Tibial artery (tissue), 4 donors: ENCODE results near the gene ST3GAL4.
A peak's percentile ranks its signal among the peaks of the same experiment; 100 is the strongest.
"Not testable (repeated sequence)": the region's sequence is repeated elsewhere in the genome, so short reads cannot be mapped to it uniquely, and the experiment has no call there.

ENCODE experiments used
- DNase-seq, 2 donors: peaks; one replicate each; pipeline ENCODE4 v3.0.0-alpha.2; 2019
- H3K27ac ChIP-seq, 2 donors: fragments of 200-600 bp; sonication (generic) in 1 of 2; 1 replicate in 1 of 2; 2 replicates in 1 of 2; pipeline ENCODE4 v1.5.1; 2018 to 2019; ENCODE audit warnings: mild to moderate bottlenecking in 1 of 2
- H3K27me3 ChIP-seq, 2 donors: fragments of 200-600 bp; sonication (generic) in 1 of 2; one replicate each; pipeline versions ENCODE4 v1.5.1 to v1.6.0; 2016 to 2019
- H3K36me3 ChIP-seq, 3 donors: fragments of 200-600 bp; sonication (generic) in 2 of 3; one replicate each; pipeline ENCODE4 v1.5.1; 2016 to 2019; ENCODE audit warnings: mild to moderate bottlenecking in 2 of 3
- H3K4me1 ChIP-seq, 4 donors: fragments of 200-600 bp; sonication (generic) in 2 of 4; 1 replicate in 3 of 4; 2 replicates in 1 of 4; pipeline ENCODE4 v1.5.1; 2016 to 2019
- H3K4me3 ChIP-seq, 2 donors: fragments of 200-600 bp; sonication (generic) in 1 of 2; 1 replicate in 1 of 2; 2 replicates in 1 of 2; pipeline ENCODE4 v1.5.1; 2018 to 2019; ENCODE audit warnings: mild to moderate bottlenecking in 2 of 2
- H3K9me3 ChIP-seq, 3 donors: fragments of 200-600 bp; sonication (generic) in 1 of 3; one replicate each; pipeline ENCODE4 v1.5.1; 2016 to 2019
- CTCF ChIP-seq, 2 experiments: fragments of 200-600 bp in 1 of 2; fragments of 450-650 bp in 1 of 2; IDR thresholded peaks; one replicate each; pipeline ENCODE4 v1.5.1; 2017 to 2019; ENCODE audit warnings: antibody characterized with exemption in 2 of 2, mild to moderate bottlenecking in 1 of 2, moderate library complexity in 1 of 2
- intact Hi-C: fragments of 100-400 bp; cut with DNase I; formaldehyde crosslinking; loops from one replicate; pipeline ENCODE4 v1.15.0; 2023; ENCODE audit warnings: low total_unique reads

Gene ST3GAL4

DNA sequence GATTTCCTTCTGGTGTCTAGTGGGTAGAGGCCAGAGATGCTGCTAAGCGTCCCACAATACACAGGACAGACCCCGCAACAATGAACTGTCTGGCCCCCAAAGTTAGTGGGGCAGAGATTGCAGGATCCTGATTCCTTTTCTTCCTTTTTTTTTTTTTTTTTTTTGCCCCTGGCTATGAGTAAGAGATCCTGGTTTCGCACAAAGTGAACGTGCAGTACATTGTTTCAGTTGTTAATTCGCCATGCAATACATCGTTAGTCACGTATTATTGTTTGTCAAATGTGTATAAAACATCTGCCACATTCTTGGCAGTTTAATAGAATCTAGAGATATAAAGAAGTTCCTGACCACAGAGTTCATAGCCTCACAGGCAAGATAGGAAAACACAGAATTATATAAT is 20.2 kb downstream of the ST3GAL4 start:
- no peak overlapping the region for H3K4me3 ChIP-seq
- no peaks in the 10 kb centered on the region for H3K9me3 ChIP-seq
- no peaks in the 10 kb centered on the region for H3K36me3 ChIP-seq
- H3K27me3 ChIP-seq, result no peaks in the 10 kb centered on the region
- no peak for TF ChIP-seq CTCF (IDR thresholded peaks at IDR 0.05)
- no peak for DNase-seq
- intact Hi-C loops, result no loop called here
- peaks cover 0 to 6% (median 2%) of the 10 kb centered on the region in 4 donors for H3K4me1 ChIP-seq
- H3K27ac ChIP-seq, result no peak overlapping the region

- H3K4me1 ChIP-seq, result peaks cover 0 to 10% (median 0%) of the 10 kb centered on the region in 4 donors
- intact Hi-C loops, result no loop called here
- no peaks in the 10 kb centered on the region for H3K36me3 ChIP-seq
- H3K27me3 ChIP-seq, result no peaks in the 10 kb centered on the region
- no peaks in the 10 kb centered on the region for H3K9me3 ChIP-seq
- no peak overlapping the region for H3K27ac ChIP-seq
- DNase-seq, result no peak
- no peak overlapping the region for H3K4me3 ChIP-seq
- TF ChIP-seq CTCF (IDR thresholded peaks at IDR 0.05), result no peak
These were observed 23.3 kb downstream of the ST3GAL4 start for GRCh38 chr11:126378763-126379162.

DNA sequence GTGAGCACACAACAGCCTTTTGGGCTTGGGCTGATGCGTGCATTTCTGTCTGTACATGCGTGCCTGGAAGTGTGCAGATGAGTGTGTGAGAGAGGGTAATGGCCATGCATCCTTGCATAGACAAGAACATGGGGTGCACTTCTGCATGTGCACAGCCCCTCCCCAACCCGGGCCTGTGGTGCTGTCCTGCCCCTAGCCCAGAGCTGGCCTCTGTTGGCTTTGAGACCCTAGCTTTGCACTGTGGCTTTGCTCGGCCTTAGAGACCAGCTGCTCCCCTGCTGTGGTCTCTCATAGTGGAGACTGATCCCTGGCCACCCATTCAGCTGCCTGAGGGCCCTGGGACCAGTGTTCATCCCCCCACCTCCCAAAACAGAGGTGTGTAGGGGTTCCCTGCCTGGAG is 25.4 kb downstream of the ST3GAL4 start:
- intact Hi-C loops, result no loop called here
- Histone ChIP-seq H3K4me1 (peaks cover 0 to 13% (median 1%) of the 10 kb centered on the region in 4 donors), H3K9me3 (no peaks in the 10 kb centered on the region), H3K27me3 (no peaks in the 10 kb centered on the region), H3K27ac (no peak overlapping the region), H3K4me3 (no peak overlapping the region), H3K36me3 (no peaks in the 10 kb centered on the region)
- DNase-seq, result peak in 1 of 2 donors; percentile 39
- TF ChIP-seq CTCF (IDR thresholded peaks at IDR 0.05), result no peak

DNA sequence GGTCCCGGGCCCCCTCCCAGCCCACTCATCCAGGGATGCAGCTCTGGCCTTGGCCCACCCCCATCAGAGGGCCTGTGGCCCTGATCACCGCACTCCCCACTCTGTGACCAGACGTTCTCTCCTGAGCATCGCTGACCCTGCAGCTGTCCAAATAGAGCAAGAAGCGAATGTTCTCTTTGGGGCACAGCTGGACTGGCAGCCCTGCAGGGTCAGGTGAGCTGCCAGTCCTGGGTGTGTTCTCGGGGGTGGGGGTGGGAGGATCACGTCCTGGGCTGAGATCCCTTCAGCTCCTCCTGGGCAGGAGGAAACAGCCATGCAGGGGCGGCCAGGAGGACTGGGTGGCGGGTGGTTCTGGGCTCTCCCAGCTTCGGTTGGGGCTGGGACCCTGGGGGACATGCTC is 26.5 kb downstream of the ST3GAL4 start:
- H3K36me3 ChIP-seq, H3K27me3 ChIP-seq, H3K27ac ChIP-seq, H3K9me3 ChIP-seq, intact Hi-C loops, H3K4me3 ChIP-seq: not testable (repeated sequence)
- peak in 1 of 2 donors; percentile 12 for DNase-seq
- peaks cover 0 to 24% (median 8%) of the 10 kb centered on the region in 4 donors for H3K4me1 ChIP-seq

GRCh38 chr11:126382641-126383040 is 27.2 kb downstream of the ST3GAL4 start:
- H3K36me3 ChIP-seq, H3K4me3 ChIP-seq, H3K27me3 ChIP-seq, intact Hi-C loops, H3K9me3 ChIP-seq, H3K27ac ChIP-seq: not testable (repeated sequence)
- peak in 1 of 2 donors; percentile 53 for DNase-seq
- peaks cover 0 to 27% (median 8%) of the 10 kb centered on the region in 4 donors for H3K4me1 ChIP-seq

- Histone ChIP-seq H3K27ac (no peak overlapping the region), H3K4me3 (no peak overlapping the region), H3K27me3 (no peaks in the 10 kb centered on the region), H3K36me3 (no peaks in the 10 kb centered on the region), H3K4me1 (peaks cover 0 to 27% (median 8%) of the 10 kb centered on the region in 4 donors), H3K9me3 (no peaks in the 10 kb centered on the region)
- peak in 1 of 2 donors; percentile 50 for DNase-seq
- no peak for TF ChIP-seq CTCF (IDR thresholded peaks at IDR 0.05)
- intact Hi-C loops, result no loop called here
These were observed 28.2 kb downstream of the ST3GAL4 start for GRCh38 chr11:126383339-126384335.
